DMS79 treated with DMSO at 0.1 percent for 48 hours (cell line): Measurements from ENCODE around the gene SERPINA12.

ENCODE experiments used
- DNase-seq: peaks from one replicate; lab custom pipeline; 2025; lab: John Stamatoyannopoulos, UW

The SERPINA12 gene

DNA sequence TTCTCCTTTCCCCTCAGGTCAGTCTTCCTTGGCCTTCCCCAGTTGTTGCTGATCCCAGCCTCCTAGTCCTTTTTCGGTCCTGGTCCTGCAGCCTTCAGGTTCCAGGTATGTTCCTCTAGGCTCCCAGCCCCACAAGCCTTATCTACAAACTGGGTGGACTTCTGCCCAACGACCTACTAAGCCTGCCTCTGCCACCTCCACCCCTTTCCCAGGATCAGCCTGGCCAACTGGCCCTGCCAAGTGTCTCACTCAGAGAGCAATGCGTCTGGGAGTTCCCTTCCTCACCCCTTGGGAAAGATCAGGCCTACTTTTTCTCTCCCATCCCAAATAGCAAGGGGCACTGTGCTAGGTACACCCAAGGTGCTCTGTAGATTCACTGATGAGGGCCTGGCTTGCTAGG lies at the start of gene SERPINA12:
SERPINA12 (minus strand) TSS at position 114 of the 400 bp plus-strand sequence. CDS start 11,072 bp downstream, outside the sequence.
- no peak for DNase-seq

DNA sequence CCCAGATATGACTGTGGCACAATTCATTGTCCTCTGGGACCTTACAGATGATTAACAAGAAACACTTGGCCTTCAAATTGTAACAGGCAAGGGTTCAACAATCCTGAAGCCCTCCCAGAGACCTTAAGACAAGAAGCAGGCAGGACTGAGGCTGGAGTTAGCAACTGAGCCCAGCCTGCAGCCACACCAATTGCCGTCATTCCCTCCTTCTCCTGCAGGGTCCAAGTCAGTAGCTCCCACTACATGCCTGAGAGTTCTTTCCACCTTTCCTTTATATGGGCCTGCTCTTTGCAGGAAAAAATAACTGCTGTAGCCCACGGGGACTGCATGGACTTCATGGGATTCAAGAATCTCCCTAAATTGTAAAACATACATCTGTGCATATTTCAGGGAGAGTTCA lies 49.6 kb upstream of the SERPINA12 start:
- DNase-seq = no peak

DNA sequence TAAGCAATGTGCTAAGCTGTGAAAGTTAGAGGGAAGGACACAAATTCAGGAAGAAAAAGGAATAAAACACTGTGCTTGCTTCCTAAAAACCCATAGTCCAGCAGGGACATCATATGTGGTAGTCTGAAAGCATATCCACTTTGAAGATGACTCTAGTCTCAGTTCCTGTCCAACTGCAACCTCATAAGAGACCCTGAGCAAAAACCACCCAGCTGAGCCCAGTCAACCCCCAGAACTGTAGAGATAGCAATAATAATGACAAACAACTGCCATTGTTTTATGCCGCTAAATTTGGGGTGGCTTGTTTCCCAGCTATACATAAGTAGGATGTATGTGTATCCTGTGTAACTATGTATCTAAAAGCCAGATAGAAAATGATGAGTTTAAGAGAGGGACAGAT lies 48.1 kb upstream of the SERPINA12 start:
- DNase-seq = no peak

DNA sequence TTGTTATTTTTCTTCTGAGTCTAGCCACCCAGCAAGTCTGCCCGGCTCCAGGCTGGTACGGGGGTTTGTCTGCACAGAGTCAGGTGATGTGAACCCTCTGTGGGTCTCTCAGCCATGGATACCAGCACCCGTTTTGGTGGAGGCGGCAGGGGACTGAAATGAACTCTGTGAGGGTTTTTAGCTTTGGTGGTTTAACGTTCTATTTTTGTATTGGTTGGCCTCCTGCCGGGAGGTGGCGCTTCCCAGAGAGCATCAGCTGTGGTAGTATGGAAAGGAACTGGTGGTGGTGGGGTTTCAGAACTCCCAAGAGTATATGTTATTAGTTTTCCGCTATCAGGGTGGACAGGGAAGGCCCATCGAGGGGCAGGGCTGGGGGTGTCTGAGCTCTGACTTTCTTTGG lies 46.7 kb upstream of the SERPINA12 start:
- no peak for DNase-seq

DNA sequence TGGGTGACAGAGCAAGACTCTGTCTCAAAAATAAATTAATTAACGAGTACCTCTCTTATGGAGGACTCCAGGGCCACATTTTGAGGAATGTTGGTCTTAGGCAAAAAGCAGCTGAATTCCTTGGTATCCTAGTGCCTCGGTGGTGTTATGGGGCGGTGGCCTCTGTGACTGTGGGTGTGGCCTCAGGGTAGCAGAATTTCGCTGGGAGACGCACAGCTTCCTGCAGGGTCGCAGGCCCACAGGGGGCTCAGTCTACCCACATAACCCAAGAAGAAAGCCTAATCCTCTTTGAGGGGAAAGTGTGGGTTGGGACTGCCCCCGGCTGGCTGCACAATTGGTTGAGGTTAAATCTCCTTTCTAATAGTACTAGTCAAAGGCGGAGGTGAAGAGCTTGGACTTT lies 40.8 kb upstream of the SERPINA12 start:
- no peak for DNase-seq

DNA sequence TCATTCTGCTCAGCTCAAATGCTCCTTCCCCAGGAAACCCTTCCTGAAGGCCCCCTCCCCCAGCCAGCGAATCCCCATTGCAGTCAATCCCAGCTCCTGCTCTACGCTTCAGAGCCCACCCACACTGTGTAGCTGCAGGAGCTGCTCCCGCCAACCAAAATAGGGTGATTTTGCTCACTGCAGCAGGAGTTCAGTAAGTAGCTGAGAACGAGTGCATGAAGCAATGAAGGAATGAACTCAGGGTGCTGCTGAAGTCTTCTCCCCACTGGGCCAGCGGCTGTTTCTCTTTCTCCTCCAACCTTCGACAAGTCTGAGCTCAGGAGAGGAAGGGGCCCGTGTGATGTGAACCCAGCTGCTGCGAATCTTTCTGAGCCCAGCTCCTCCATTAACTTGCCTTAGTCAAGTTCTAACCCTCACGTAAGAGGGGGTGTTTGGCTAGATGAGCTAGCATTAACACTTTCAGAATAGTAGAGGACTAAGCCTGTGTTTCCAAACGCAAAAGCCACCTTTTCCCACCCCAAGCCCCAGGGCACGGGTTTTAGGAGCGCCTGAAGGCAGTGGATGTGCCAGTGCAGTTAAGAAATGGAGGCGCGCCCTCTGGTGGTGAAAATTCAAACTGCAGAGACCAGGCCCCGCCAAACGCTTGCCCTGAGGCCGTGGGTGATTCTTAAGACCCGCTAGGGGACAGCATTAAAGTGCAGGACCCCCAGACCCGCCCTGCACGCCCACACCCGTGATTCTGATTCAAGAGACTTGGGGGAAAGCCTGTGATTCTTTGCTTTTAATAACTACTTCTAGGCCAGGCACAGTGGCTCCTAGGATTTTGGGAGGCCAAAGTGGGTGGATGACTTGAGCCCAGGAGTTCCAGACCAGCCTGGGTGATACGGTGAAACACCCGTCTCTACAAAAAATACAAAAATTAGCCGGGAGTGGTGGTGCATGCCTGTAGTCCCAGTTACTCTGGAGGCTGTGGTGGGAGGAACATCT lies 40.0 kb upstream of the SERPINA12 start:
- peak; percentile 11 for DNase-seq

GRCh38 chr14:94548131-94548998 lies 39.1 kb upstream of the SERPINA12 start:
- DNase-seq = no peak

DNA sequence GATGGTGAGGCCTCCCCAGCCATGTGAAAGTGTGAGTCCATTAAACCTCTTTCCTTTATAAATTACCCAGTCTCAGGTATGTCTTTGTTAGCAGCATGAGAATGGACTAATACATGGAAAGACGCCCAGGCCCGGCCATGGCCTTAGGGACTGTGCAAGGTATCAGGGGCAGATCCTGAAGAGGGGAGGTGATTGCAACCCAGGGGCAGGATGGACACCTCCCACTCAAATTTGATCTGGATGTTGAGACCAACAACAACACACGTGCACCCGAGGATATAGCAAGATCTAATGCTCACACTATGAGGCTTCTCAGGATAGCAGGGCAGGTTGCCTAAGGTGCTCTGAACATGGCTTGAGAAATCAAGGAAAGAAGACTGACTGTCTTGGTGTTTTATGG lies 38.5 kb upstream of the SERPINA12 start:
- DNase-seq = no peak

- no peak for DNase-seq
Observed at GRCh38 chr14:94547151-94547680, 37.9 kb upstream of the SERPINA12 start.

- DNase-seq = no peak
Observed at GRCh38 chr14:94545131-94545841, 36.0 kb upstream of the SERPINA12 start.

DNA sequence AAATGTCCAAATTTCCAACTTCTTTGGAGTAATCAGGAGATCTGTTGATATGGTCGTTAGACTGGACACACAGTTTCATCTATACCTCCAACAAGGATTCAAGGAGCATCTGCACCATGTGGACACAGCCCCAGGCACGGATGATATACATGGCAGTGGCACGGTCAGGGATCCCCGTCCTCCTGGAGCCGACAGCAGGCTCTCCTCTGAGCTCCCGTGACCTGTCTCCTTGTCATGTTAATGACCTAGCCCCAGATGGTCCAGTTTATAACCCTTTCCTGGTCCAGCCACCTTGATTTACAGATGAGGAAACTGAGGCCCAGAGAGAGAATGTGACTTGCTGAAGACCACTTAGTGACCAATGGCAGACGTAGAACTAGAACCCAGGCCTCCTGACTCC lies 35.5 kb upstream of the SERPINA12 start:
- DNase-seq = no peak

GRCh38 chr14:94543449-94544124 lies 34.3 kb upstream of the SERPINA12 start:
- no peak for DNase-seq

- no peak for DNase-seq
Observed at GRCh38 chr14:94542811-94543440, 33.7 kb upstream of the SERPINA12 start.

GRCh38 chr14:94542111-94542810 lies 33.0 kb upstream of the SERPINA12 start:
- no peak for DNase-seq

DNA sequence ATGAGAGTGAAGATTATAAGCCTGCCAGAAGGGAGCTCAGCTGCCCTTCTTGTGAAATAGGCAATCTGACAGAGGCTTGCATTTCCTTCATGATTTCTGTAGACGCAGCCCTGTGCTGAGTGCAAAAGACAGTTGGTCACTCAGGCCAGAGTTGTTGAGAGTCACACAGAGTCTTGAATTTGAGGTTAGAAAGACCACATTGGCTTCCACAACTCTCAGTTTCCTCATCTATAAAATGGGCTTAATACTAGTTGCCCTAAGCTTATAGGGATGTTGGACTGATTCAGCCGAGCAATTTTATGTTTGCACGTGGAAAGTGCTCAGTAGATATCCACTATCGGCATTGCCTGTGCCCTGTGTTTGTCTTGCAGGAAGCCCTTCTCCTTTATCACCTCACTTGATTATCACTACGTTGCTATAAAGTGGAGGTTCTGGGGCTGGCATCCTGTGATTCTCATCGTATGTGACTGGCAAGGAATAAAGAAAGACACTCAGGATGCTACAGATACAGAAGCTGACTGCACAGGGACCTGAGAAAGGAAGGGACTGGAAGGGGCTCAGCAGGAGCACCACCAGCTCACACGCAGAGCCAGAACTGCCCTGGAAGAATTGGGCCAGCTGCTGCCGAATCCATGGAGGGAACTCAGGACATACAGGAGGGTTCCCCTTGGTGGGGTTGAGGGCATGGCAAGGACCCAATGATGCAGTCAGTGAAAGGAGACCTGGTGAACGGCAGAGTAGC lies 32.1 kb upstream of the SERPINA12 start:
- DNase-seq = no peak

- DNase-seq = no peak
Observed at GRCh38 chr14:94540031-94540794, 30.9 kb upstream of the SERPINA12 start.

- no peak for DNase-seq
Observed at GRCh38 chr14:94539181-94539580, 29.9 kb upstream of the SERPINA12 start.

GRCh38 chr14:94538070-94538740 lies 28.9 kb upstream of the SERPINA12 start:
- no peak for DNase-seq
